ENCODE results near the gene TSPAN4. TPM values are rescaled to one million over a fixed set of nuclear protein-coding genes. Genes with fewer than 3 reads are reported as not detected.

Gene TSPAN4
- total and polyA plus RNA-seq, 9 of the 15 experiments (the other 6 are each of a cell fraction or from before 2014, with no cell fraction given): 0.07 to 31.0 (median 15.7) TPM

- TF ChIP-seq GMEB1 (CRISPR knock-in tag; IDR thresholded peaks at IDR 0.05) (no peak), RAD21 (CRISPR knock-in tag; conservative IDR thresholded peaks at IDR 0.05 in 1 of 2, IDR thresholded peaks at IDR 0.05 in 1 of 2) (no peak), ARID3B (CRISPR knock-in tag; IDR thresholded peaks at IDR 0.05; ENCODE audit: borderline replicate concordance) (no peak), CAMTA2 (CRISPR knock-in tag; conservative IDR thresholded peaks at IDR 0.05) (no peak), ZBTB12 (CRISPR knock-in tag; IDR thresholded peaks at IDR 0.05) (no peak), NR2F6 (CRISPR knock-in tag; IDR thresholded peaks at IDR 0.05) (no peak), ZNF79 (CRISPR knock-in tag; IDR thresholded peaks at IDR 0.05; ENCODE audit: low read depth) (no peak), ZNF445 (CRISPR knock-in tag; IDR thresholded peaks at IDR 0.05; ENCODE audit: low read depth) (no peak), TSHZ1 (CRISPR knock-in tag; IDR thresholded peaks at IDR 0.05) (no peak), GATAD2B (IDR thresholded peaks at IDR 0.05; ENCODE audit: borderline replicate concordance) (peak; percentile 8; the same call in 1 of the 2 replicates), ZSCAN29 (IDR thresholded peaks at IDR 0.05) (no peak), JUND (IDR thresholded peaks at IDR 0.05; ENCODE audit: borderline replicate concordance, low read depth, low read length) (peak; percentile 50; the same call in 1 of the 2 replicates), JUND (tag; IDR thresholded peaks at IDR 0.05; ENCODE audit: borderline replicate concordance, low read depth, low read length) (peak; percentile 16; the same call in 1 of the 3 replicates), STAT5A (IDR thresholded peaks at IDR 0.05; ENCODE audit: borderline replicate concordance, low read length) (no peak), MYC (IDR thresholded peaks at IDR 0.05; ENCODE audit: low read depth, low read length) (no peak), MYC (CRISPR knock-in tag; IDR thresholded peaks at IDR 0.05; ENCODE audit: borderline replicate concordance, low read depth) (no peak), ZBTB5 (IDR thresholded peaks at IDR 0.05) (no peak)
Measured at GRCh38 chr11:818396-819128, 24.1 kb upstream of the TSPAN4 start, which contains the start of gene PNPLA2 (continued).

All from K562 (cell line).